Ascending aorta (tissue), 2 donors: Measurements from ENCODE around the gene SP4. TPM values are rescaled to one million over a fixed set of nuclear protein-coding genes. Genes with fewer than 3 reads are reported as not detected.

Experiments
- DNase-seq, 2 donors: peaks; one replicate each; pipeline ENCODE4 v3.0.0-alpha.2; 2019; ENCODE audit warnings: low spot score in 2 of 2
- H3K27ac ChIP-seq, 2 donors: fragments of 200-600 bp; sonication (generic); one replicate each; pipeline ENCODE4 v1.5.1; 2016 to 2017; ENCODE audit warnings: mild to moderate bottlenecking in 1 of 2
- H3K27me3 ChIP-seq: fragments of 200-600 bp; sonication (generic); one replicate; pipeline ENCODE4 v1.5.1; 2017
- H3K36me3 ChIP-seq, 2 donors: fragments of 200-600 bp; sonication (generic); one replicate each; pipeline ENCODE4 v1.5.1; 2016
- H3K4me1 ChIP-seq, 2 donors: fragments of 200-600 bp; sonication (generic); one replicate each; pipeline ENCODE4 v1.5.1; 2016 to 2017; ENCODE audit warnings: mild to moderate bottlenecking in 1 of 2
- H3K4me3 ChIP-seq, 2 donors: fragments of 200-600 bp; sonication (generic); one replicate each; pipeline ENCODE4 v1.5.1; 2016 to 2017; ENCODE audit warnings: mild to moderate bottlenecking in 1 of 2
- H3K9me3 ChIP-seq, 2 donors: fragments of 200-600 bp; sonication (generic); one replicate each; pipeline ENCODE4 v1.5.1; 2016
- CTCF ChIP-seq, 3 experiments: fragments of 200-600 bp in 2 of 3; fragments of 450-650 bp in 1 of 3; sonication (generic) in 2 of 3; IDR thresholded peaks; one replicate each; pipeline ENCODE4 v1.5.1; 2016 to 2019; ENCODE audit warnings: antibody characterized with exemption in 3 of 3, mild to moderate bottlenecking in 1 of 3, moderate library complexity in 1 of 3
- intact Hi-C: fragments of 100-400 bp; cut with DNase I; formaldehyde crosslinking; loops from one replicate; pipeline ENCODE4 v1.15.1; 2023
- total RNA-seq: library from RNA; depleted of rRNA; stranded (reverse); fragments of >200 nt; gene quantifications from one replicate; pipeline ENCODE4 v1.1.0, GENCODE V29; 2016

SP4 gene
- total RNA-seq, 1 donor from 2014 or later, result 2.9 TPM

DNA sequence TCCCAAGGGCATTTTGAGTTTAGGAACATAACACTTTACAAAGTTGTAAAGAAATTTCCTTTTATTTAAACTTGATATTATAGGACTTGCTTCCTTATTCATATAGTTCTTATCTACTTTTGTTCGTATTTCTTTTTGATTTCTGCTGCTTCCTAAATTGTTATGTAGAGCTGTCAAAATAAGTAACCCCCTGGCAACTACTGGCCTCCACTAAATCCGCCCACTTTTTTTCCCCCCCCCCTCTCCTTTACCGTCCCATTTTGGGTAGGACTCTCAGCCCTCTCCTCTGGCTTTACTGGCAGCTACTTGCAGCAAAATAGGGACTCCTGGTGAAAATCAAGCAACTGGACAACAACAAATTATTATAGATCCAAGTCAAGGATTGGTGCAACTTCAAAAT lies 1.1 kb downstream of the SP4 start:
- Histone ChIP-seq H3K4me1 (peaks cover 0 to 6% of the 10 kb centered on the region in 2 donors), H3K27me3 (no peaks in the 10 kb centered on the region), H3K4me3 (peak overlapping the region; percentile 55 to 87), H3K9me3 (no peaks in the 10 kb centered on the region), H3K36me3 (no peaks in the 10 kb centered on the region), H3K27ac (no peak overlapping the region)
- TF ChIP-seq CTCF (IDR thresholded peaks at IDR 0.05), result no peak
- intact Hi-C loops, result loop anchor here (5.0 to 10.0 kb wide), 4 partner anchors 647 to 1753 kb away; partner anchors contain the start of genes IL6 and NUP42
- no peak for DNase-seq

- H3K4me1 ChIP-seq, result peaks cover 0 to 6% of the 10 kb centered on the region in 2 donors
- intact Hi-C loops, result loop anchor here (5.0 to 10.0 kb wide), 4 partner anchors 648 to 1752 kb away; partner anchors contain the start of genes IL6 and NUP42
- no peaks in the 10 kb centered on the region for H3K36me3 ChIP-seq
- no peak for TF ChIP-seq CTCF (IDR thresholded peaks at IDR 0.05)
- no peak for DNase-seq
- no peaks in the 10 kb centered on the region for H3K27me3 ChIP-seq
- no peaks in the 10 kb centered on the region for H3K9me3 ChIP-seq
- H3K27ac ChIP-seq, result no peak overlapping the region
- H3K4me3 ChIP-seq, result peak overlapping the region in 1 of 2 donors; percentile 18
Observed at GRCh38 chr7:21429786-21430574, 2.1 kb downstream of the SP4 start.

DNA sequence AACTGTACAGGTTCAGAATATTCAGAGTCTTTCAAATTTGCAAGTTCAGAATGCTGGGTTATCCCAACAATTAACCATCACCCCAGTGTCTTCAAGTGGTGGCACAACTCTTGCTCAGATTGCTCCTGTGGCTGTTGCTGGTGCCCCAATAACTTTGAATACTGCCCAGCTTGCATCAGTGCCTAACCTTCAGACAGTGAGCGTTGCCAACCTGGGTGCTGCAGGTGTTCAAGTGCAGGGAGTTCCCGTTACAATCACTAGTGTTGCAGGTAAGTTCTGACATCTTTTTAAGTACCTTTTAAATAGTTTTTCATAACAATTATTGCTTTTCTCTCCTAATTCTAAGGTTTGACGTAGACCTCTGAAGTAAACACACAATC lies 2.7 kb downstream of the SP4 start:
- H3K27ac ChIP-seq, result no peak overlapping the region
- no peaks in the 10 kb centered on the region for H3K36me3 ChIP-seq
- no peaks in the 10 kb centered on the region for H3K9me3 ChIP-seq
- H3K27me3 ChIP-seq, result no peaks in the 10 kb centered on the region
- H3K4me3 ChIP-seq, result peak overlapping the region in 1 of 2 donors; percentile 5
- intact Hi-C loops, result no loop called here
- H3K4me1 ChIP-seq, result peaks cover 0 to 6% of the 10 kb centered on the region in 2 donors
- TF ChIP-seq CTCF (IDR thresholded peaks at IDR 0.05), result no peak
- no peak for DNase-seq

GRCh38 chr7:21443149-21443841 lies 15.4 kb downstream of the SP4 start:
- H3K27ac ChIP-seq, result no peak overlapping the region
- H3K4me1 ChIP-seq, result no peaks in the 10 kb centered on the region
- no peak overlapping the region for H3K4me3 ChIP-seq
- no peak for TF ChIP-seq CTCF (IDR thresholded peaks at IDR 0.05)
- H3K27me3 ChIP-seq, result no peaks in the 10 kb centered on the region
- intact Hi-C loops, result no loop called here
- no peaks in the 10 kb centered on the region for H3K36me3 ChIP-seq
- no peak for DNase-seq
- no peaks in the 10 kb centered on the region for H3K9me3 ChIP-seq

- Histone ChIP-seq H3K27me3 (no peaks in the 10 kb centered on the region), H3K4me1 (no peaks in the 10 kb centered on the region), H3K4me3 (no peak overlapping the region), H3K36me3 (no peaks in the 10 kb centered on the region), H3K27ac (no peak overlapping the region), H3K9me3 (no peaks in the 10 kb centered on the region)
- intact Hi-C loops, result no loop called here
- no peak for TF ChIP-seq CTCF (IDR thresholded peaks at IDR 0.05)
- no peak for DNase-seq
Observed at GRCh38 chr7:21448974-21449373, 21.1 kb downstream of the SP4 start.
